Femur (tissue), 1 donor: Measurements from ENCODE around the gene RANBP10.
"Not testable (repeated sequence)": the region's sequence is repeated elsewhere in the genome, so short reads cannot be mapped to it uniquely, and the experiment has no call there.

ENCODE experiments used
- DNase-seq: peaks from one replicate; pipeline ENCODE4 v3.0.0-alpha.2; 2017

RANBP10 gene

DNA sequence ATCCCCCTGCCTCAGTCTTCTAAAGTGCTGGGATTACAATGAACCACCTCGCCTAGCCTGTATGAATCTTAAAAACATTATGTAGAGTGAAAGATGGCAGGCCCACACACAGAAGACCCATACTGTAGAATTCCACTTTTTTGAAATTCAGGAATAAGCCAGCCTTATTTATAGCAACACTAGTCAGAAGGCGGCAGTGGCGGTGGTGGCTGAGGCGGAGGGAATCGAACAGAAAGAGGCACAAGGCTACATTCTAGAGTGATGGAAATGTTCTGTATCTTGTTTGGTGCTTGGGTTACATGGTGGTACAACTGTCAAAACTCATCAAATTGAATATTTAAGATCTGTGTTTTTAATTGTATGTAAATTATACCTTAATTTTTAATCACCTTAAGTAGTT lies 98.6 kb downstream of the RANBP10 start:
- no peak for DNase-seq

DNA sequence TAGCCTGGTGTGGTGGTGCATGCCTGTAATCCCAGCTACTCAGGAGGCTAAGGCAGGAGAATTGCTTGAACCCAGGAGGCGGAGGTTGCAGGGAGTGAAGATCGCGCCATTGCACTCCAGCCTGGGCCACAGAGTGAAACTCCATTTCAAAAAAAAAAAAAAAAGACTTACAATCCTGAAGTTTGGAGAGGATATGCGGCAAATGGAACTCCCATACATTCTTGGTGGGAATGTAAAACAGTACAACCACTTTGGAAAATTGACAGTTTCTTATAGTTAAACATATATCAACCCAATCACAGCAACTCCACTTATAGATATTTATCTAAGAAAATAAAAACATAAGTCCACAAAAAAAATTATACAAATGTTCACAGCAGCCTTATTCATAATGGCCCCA lies 99.2 kb downstream of the RANBP10 start:
- DNase-seq = no peak

DNA sequence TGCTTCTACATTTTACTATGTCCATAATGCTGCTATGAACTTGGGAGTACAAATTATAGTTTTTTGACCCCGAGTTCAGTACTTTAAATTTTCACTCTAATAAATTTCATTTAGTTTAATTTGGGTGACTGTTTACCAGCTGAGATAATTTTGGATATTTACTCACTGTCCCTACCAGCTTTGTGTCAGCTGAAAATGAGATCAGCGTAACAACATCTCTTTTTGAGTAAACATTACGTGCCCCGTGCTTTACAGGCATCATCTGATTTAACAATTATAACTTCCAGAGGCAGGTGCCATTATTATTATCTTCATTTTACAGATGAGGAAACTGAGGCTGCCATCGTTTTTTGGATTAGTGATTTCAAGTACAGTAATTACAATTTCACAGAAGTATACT lies 102.2 kb downstream of the RANBP10 start:
- no peak for DNase-seq

DNA sequence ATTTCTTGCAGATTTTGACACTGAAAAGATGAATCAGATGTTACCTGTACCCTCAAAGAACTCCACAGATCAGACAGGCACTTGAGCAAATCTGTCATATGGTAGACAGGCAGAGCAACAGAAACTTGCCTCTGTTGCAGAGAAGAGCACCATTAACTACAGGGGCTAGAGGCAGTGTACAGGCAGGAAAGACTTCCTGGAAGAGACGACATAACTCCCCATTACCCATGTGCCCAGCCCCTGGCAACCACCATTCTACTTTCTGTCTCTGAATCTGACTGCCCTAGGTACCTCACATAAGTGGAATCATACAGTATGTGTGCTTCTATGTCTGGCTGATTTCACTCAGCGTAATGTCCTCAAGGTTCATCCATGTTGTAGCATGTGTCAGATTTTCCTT lies 102.7 kb downstream of the RANBP10 start:
- DNase-seq = no peak

DNA sequence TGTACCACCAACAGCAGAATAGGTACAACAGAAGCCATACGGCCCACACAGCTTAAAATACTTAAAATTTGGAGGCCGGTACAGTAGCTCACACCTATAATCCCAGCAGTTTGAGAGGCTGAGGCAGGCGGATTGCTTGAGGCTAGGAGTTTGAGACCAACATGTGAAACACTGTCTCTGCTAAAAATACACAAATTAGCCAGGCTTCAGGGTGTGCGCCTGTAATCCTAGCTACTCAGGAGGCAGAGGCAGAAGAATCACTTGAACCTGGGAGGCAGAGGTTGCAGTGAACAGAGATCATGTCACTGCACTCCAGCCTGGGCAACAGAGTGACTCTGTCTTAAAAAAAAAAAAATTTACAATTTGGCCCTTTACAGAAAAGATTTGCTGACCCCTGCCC lies 104.2 kb downstream of the RANBP10 start:
- no peak for DNase-seq

DNA sequence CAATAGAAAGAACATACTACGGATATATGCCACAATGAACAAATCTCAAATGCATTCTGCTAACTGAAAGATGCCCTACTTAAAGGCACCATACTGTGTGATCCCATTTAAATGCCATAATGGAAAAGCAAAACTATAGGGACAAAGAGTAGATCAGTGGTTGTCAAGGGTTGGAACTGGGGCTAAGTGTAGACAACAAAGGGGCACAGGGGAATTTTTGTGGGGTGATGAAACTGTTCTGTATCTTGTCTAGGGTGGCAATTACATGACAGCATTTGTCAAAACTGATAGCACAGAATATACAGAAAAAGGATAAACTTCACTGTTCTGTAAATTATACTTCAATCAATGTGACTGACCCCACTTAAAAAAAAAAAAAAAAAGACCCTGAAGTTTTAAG lies 104.9 kb downstream of the RANBP10 start:
- no peak for DNase-seq

DNA sequence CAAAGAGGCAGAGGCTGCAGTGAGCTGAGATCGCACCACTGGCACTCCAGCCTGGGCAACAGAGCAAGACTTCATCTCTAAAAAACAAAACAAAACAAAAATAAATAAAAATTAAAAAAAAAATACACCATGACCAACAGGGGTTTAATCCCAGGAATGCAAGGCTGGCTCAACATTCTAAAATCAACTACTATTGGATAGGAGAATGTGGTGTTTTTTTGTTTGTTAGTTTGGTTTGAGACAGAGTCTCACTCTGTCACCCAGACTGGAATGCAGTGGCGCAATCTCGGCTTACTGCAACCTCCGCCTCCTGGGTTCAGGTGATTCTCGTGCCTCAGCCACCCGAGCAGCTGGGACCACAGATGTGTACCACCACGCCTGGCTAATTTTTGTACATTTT lies 107.1 kb downstream of the RANBP10 start:
- DNase-seq = no peak

DNA sequence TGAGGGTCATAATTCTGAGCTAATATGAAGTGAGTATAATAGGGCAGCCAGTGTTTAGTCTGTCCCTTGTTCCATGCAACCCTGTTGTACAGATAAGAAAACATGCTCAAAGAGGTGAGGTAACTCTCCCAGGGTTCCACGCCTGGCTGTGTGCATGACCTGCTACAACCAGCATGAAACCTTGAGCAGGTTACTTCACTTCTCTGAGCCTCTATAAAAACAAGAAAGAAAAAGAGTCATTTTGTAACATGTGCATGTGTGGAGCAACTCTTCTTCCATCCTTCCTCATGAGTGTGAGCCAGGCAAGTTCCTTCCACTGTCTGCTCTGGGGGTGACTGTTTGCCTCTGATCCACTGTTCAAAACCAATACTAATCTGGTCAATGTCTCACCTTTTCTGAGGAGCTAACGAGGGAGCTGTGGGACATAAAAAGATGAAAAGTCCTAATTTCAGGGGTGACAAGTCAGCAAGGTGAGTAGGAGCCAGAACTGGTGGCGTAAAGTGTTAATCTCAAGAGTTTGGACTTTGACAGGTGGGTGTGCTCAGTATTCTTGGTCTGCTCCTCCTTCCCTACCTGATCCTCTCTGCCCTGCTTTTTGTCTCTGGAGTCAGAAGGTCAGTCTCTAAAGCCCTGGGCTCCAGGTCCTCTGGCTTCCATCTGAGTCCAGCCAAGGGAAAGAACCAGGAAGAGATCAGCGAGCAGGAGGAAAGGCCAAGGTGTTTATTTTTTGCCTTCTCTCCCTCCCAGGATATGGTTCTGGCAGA lies 108.8 kb downstream of the RANBP10 start:
- no peak for DNase-seq

DNA sequence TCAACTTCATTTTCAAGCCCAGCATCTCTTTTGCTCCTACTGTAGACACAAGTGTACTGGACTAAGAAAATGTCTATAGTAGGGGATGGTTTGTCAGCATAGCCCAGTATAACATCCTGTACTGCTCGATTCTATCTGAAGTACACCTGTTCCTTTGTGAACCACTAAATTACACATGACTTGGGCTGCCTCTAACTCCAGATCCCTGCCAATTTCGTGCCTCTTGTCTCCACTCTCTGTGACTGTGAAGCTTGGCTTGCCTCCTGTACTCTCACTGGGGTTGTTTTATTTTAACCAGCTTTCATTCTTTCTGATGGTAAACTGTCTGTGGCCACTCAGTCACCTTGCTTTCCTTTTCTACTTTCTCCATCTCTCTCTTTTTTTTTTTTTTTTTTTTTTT lies 111.7 kb downstream of the RANBP10 start:
- DNase-seq = no peak

DNA sequence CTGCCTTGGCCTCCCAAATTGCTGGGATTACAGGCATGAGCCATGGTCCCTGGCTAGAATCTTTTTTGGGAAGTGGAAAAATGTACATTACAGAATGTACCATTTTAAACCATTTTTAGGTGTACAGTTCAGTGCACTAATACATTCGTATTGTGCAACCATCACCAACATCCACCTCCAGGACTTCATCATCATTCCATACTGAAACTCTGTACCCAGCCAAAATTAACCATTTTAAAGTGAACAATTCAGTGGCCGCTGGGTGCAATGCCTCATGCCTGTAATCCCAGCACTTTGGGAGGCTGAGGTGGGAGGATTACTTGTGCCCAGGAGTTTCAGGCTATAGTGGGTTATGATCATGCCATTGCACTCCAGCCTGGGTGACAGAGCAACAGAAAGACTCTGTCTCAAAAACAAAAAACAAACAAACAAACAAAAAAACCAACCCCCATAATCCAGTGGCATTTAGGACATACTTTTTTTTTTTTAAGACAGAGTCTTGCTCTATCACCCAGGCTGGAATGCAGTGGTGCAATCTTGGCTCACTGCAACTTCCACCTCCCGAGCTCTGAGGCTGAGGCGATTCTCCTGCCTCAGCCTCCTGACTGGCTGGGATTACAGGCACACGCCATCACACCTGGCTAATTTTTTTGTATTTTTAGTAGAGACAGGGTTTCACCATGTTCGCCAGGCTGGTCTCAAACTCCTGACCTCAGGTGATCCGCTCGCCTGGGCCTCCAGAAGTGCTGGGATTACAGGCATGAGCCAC lies 112.7 kb downstream of the RANBP10 start:
- not testable (repeated sequence) for DNase-seq

DNA sequence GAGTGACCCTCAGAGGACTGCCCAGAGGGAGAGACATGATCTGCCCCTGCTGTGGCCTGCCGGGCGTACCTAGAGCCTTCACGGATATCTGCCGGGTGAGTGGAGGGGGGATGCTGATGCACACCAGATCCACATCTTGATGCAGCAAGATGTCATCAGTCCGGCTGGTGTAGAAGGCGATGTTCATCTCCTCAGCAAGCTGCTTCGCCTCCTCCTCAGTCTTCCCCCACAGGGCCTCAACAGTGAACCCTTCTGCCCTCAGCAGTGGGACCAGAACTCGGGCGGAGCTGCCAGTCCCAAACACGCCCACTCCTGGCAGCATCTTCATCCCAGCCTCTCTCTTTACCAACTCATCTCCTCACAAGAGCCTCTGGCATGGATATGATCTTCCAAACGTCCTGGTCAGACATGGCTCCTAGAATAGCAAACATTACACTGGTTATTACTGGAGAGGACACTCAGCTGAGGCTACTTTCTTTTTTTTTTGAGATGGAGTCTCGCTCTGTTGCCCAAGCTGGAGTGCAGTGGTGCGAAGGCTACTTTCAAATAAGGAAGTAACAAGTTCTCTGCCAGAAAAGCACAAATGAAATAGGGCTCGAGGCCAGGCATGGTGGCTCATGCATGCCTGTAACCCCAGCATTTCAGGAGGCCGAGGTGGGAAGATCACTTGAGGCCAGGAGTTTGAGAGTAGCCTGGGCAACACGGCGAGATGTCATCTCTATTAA lies 120.8 kb downstream of the RANBP10 start:
- no peak for DNase-seq

DNA sequence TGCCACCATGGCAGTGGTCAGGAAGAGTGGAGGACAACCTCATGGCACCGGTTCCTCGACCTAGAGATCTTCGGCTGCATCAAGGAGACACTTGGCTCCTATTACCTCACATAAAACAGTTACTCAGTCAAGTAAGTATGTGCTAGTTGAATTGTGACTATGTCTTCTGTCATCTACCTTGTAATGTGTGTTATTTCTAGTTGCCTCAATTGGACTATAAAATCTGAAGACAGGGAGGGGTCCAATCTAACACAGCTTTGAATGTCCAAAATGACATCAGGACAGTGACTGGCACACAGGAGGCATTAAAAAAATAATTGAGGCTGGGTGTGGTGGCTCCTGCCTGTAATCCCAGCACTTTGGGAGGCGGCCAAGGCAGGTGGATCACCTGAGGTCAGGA lies 122.6 kb downstream of the RANBP10 start:
- DNase-seq = no peak

DNA sequence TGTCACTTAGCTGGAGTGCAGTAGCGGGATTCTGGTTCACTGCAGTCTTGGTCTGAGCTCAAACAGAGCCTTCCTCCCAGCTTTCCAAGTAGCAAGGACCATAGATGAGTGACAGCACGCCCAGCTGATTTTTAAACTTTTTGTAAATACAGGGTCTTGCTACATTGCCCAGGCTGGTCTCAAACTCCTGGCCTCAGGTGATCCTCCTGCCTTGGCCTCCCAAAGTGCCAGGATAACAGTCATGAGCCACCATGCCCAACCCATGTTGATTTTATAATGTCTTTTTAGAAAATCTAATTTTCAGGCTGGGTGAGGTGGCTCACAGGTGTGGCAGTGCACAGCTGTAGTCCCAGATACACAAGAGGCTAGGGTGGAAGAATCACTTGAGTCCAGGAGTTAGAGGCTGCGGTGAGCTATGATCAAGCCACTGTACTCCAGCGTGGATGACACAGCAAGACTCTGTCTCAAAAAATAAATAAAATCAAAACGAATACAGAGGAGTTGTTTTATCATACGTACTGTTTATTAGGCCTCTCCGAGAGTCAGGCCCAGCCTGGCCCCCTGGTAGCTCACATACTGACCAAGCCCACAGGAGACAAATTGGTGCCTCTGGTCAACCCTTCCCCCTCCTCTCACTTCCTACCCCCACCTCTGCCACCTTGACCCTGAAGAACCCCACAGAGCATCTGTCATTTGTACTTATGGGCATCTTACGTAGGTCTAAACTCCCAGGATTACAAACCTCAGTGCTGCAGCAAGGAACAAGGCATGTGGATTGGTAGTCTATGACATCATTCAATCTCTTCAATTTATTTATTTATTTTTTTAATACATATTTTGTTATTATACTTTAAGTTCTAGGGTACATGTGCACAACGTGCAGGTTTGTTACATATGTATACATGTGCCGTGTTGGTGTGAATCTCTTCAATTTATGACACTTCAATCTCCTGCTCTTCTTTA lies 126.1 kb downstream of the RANBP10 start:
- DNase-seq = no peak

DNA sequence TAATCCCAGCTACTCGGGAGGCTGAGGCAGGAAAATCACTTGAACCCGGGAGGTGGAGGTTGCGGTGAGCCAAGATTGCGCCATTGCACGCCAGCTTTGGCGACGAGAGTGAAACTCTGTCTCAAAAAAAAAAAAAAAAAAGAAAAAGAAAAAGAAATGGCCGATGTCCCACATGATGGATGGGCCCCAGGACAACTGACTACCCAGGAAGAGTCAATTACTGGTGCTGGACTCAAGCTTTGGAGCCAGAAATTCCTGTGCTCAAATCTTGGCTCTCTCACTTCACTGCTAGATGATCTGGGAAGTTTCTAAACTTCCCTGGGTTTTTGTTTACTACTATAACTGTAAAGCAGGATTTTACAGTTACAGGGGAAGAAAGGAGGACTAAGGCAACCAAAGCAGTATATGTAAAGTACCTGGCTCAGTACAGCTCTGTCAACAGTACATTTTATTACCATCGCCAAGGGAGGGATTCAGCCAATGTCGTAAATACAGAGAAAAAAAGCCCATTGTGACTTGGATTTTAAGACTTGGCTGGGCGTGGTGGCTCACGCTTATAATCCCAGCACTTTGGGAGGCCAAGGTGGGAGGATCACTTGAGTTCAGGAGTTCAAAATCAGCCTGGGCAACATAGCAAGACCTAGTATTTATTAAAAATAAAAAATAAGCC lies 127.9 kb downstream of the RANBP10 start:
- no peak for DNase-seq

DNA sequence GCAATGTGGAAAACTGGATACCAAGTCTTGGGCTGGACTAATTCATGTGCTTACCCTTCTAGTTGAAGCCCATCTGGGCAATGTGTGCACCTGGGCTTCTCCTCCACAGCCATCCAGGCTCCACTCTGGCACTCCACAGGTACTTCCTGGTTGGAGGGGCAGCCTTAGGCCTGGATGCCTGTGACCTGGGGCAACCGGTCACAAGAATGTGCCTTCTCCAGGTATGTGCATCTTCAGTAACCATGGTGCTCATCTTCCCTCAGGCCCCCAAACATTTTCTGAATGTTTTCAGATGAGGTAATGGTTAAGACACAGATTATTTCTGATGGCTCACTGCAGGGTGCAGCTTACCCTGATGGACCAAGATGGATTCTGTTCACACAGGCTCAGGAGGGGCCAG lies 128.6 kb downstream of the RANBP10 start:
- DNase-seq = no peak

DNA sequence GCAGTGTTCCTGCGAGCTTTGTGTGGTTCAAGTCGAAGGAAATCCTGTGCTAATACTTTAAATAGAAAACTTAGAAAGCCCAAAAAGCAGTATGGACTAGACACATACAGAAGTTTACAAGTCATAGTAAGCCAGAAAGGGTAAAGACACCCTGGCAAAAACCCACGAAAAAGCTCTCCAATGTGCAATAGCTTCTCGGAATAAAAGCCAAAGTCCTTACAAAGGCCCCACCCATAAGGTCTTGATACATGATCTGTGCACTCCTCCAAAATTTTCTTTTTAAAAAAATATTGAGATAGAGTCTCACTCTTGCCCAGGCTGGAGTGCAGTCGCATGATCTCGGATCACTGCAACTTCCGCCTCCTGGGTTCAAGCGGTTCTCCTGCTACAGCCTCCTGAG lies 129.4 kb downstream of the RANBP10 start:
- DNase-seq = no peak

DNA sequence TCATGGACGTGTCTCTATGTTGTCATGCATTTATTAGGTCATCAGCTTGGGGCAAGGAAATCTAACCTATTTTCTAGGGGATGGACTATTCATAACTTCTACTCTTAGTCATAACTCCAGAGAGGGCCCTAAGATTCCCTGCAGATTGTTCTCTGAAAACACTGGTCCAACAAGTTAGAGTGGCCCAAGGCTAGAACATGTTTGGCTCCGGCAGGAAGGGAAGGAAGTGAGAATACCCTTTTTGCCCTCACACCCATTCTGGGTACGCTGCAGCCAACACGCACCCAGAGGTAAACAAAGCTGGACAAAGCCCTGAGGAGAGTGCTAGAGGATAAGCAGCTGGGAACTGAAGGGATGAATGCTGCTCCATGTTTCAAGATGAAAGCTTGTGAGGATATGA lies 129.8 kb downstream of the RANBP10 start:
- no peak for DNase-seq

DNA sequence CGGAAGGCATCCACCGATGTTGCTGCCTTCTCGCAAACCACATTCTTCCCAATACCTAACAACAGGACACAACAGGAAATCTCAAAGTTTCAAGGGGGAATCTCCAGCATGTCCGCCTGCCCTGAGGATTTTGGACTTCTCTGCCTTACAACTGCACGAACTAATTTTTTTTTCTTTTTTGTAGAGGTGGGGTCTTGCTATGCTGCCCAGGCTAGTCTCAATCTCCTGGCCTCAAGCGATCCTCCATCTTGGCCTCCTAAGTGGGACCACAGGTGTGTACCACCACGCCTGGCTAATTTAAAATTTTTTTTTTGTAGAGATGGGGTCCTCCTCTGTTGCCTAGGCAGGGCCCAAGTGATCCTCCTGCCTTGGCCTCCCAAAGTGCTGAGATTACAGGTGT lies 130.4 kb downstream of the RANBP10 start:
- DNase-seq = no peak

DNA sequence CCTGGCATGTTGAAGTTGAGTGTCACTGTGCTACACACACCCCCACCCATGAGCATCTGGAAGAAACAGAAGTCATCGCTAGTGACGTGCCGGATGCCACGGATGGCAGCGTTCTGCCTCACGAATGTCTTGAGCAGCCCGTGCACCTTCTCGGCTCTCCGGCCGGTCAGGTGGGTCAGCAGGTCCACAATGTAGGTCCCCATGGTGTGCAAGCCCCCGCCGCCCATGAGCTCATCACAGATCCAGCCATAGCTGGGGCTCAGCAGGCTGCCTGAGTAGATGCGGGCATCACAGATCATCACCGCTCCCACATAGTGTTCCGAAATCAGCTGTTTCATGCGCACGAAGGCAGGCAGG lies 130.8 kb downstream of the RANBP10 start:
- no peak for DNase-seq

DNA sequence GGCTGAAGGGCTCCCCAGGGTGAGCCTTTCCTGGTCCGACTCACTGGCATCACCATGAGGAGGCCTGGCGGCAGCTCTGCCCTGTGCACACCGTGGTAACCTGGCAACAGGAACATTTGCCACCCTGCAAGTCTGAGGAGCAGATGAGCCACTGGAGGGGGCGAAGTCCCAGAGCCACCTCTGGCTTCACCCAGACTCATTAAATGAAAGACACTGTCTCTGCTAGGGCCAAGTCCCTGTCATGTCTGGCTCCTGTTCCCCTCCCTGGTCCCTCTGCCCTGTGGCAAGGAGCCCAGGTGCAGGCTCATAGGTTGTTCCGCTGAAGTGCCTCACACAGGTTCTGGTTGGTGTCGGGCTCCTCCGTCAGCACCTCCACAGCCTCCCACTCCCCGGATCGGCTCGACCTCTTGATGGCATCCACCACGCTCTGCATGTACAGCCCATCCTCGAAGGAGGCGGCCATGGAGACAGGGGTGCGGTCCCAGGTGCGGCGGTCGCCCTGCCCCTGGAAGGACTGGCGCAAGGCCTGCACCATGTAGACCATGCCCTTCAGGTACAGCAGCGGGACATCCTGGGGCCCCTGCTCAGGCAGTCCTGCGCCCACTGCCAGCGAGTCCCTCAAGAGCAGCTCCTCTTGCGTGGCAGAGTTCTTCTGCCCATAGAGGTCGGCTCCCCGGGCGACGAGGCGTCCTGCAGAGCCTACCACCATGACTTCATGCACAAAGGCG lies 131.3 kb downstream of the RANBP10 start:
- DNase-seq = no peak
